HEK293T (cell line): Measurements from ENCODE around the gene FAHD2A.

ENCODE experiments used
- CTCF ChIA-PET: fragments of 350-600 bp; formaldehyde crosslinking; extraction: SDS; loops from one replicate; lab custom pipeline; 2021; ENCODE audit warnings: antibody characterized with exemption, inconsistent platforms; lab: Yijun Ruan, JAX
- POLR2A ChIA-PET: fragments of 350-600 bp; formaldehyde crosslinking; extraction: SDS; loops from one replicate; lab custom pipeline; 2020; ENCODE audit warnings: antibody characterized with exemption, inconsistent platforms; lab: Yijun Ruan, JAX
- DNase-seq: peaks from one replicate; pipeline ENCODE4 v3.0.0; 2012; ENCODE audit warnings: mixed read lengths; ENCODE audit errors: extremely low spot score
- ARNT ChIP-seq: fragments of 450-650 bp; IDR thresholded peaks from 2 replicates; pipeline ENCODE4 v1.6.1; 2017; ENCODE audit warnings: mild to moderate bottlenecking
- BHLHE40 ChIP-seq: fragments of 450-650 bp; IDR thresholded peaks from 2 replicates; pipeline ENCODE4 v1.6.1; 2016; ENCODE audit warnings: mild to moderate bottlenecking, moderate library complexity, borderline replicate concordance
- CTBP1 ChIP-seq: fragments of 450-650 bp; IDR thresholded peaks from 2 replicates; pipeline ENCODE4 v1.6.1; 2016; ENCODE audit warnings: borderline replicate concordance
- ELF4 ChIP-seq: fragments of 450-650 bp; IDR thresholded peaks from 2 replicates; pipeline ENCODE4 v1.6.1; 2017; ENCODE audit warnings: antibody characterized with exemption
- FOXA1 ChIP-seq: fragments of 450-650 bp; IDR thresholded peaks from 2 replicates; pipeline ENCODE4 v1.6.1; 2016; ENCODE audit warnings: mild to moderate bottlenecking
- FOXK2 ChIP-seq: fragments of 450-650 bp; IDR thresholded peaks from 2 replicates; pipeline ENCODE4 v1.6.1; 2016; ENCODE audit warnings: mild to moderate bottlenecking
- FOXM1 ChIP-seq: fragments of 450-650 bp; IDR thresholded peaks from 2 replicates; pipeline ENCODE4 v1.6.1; 2017; ENCODE audit warnings: mild to moderate bottlenecking, borderline replicate concordance
- HDGF ChIP-seq: fragments of 450-650 bp; IDR thresholded peaks from 2 replicates; pipeline ENCODE4 v1.6.1; 2017; ENCODE audit warnings: antibody characterized with exemption, borderline replicate concordance
- L3MBTL2 ChIP-seq: fragments of 450-650 bp; conservative IDR thresholded peaks from 2 replicates; pipeline ENCODE4 v1.6.1; 2016; ENCODE audit warnings: mild to moderate bottlenecking
- LEF1 ChIP-seq: fragments of 450-650 bp; IDR thresholded peaks from 2 replicates; pipeline ENCODE4 v1.6.1; 2017; ENCODE audit warnings: mild to moderate bottlenecking, borderline replicate concordance
- NFRKB ChIP-seq: fragments of 450-650 bp; IDR thresholded peaks from 2 replicates; pipeline ENCODE4 v1.6.1; 2016; ENCODE audit warnings: mild to moderate bottlenecking, moderate library complexity
- PKNOX1 ChIP-seq: fragments of 450-650 bp; IDR thresholded peaks from 2 replicates; pipeline ENCODE4 v1.6.1; 2016
- SP1 ChIP-seq: fragments of 450-650 bp; IDR thresholded peaks from 2 replicates; pipeline ENCODE4 v1.6.1; 2017
- SUZ12 ChIP-seq: fragments of 450-650 bp; IDR thresholded peaks from 2 replicates; pipeline ENCODE4 v1.6.1; 2016; ENCODE audit warnings: mild to moderate bottlenecking
- TARDBP ChIP-seq: fragments of 450-650 bp; IDR thresholded peaks from 2 replicates; pipeline ENCODE4 v1.6.1; 2016
- ZNF384 ChIP-seq: fragments of 450-650 bp; IDR thresholded peaks from 2 replicates; pipeline ENCODE4 v1.6.1; 2016

FAHD2A gene

DNA sequence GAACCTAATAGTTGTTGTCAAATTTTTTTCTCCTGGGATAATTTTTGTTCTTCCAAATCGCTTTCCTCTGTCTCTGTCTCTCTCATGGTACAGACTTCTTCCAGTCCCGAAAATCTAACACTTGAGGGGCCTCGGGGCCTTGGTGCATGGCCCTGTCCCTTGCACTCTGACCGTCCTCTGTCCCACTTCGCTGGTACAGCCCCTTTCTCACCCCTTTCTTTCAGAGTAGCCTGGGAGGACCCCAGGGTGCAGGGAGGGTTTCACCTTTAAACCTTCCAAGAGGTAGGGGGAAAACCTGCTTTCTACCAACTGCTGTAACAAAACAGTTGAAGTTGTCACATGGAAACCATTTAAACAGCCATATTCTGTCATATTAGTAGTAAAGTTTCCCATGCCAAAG lies 22.2 kb upstream of the FAHD2A start:
- ChIA-PET CTCF (no interaction called here), POLR2A (interaction anchor here (1.4 kb wide), 1 partner anchor 21 kb away, joined by 4 read pairs; no protein-coding TSS in a partner anchor)

DNA sequence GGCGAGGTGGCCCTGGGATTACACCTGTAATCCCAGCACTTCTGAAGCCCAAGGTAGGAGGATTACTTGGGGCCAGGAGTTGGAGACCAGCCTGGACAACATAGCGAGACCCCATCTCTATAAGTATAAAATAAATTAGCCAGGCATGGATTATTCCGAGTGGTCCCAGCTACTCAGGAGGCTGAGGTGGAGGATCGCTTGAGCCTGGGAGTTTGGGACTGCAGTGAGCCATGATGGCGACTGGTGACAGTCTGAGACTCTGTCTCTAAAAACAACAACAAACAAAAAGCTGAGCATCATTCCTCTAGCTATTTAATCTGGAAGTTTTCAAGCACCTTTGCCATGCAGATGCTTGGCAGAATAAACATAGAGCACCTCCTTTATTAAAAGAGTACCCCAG lies 21.8 kb upstream of the FAHD2A start:
- DNase-seq, result no peak
- CTCF ChIA-PET, result no interaction called here

More for the DNA sequence above, 22.2 kb upstream of the FAHD2A start:
- TF ChIP-seq ELF4, result no peak
- TF ChIP-seq FOXA1, result no peak
- no peak for TF ChIP-seq TARDBP
- no peak for TF ChIP-seq FOXK2
- no peak for TF ChIP-seq ARNT
- no peak for TF ChIP-seq ZNF384
- no peak for TF ChIP-seq NFRKB
- no peak for TF ChIP-seq CTBP1
- no peak for TF ChIP-seq HDGF
- TF ChIP-seq SUZ12, result no peak
- TF ChIP-seq BHLHE40, result no peak
- no peak for TF ChIP-seq FOXM1
- no peak for TF ChIP-seq PKNOX1
- no peak for DNase-seq

DNA sequence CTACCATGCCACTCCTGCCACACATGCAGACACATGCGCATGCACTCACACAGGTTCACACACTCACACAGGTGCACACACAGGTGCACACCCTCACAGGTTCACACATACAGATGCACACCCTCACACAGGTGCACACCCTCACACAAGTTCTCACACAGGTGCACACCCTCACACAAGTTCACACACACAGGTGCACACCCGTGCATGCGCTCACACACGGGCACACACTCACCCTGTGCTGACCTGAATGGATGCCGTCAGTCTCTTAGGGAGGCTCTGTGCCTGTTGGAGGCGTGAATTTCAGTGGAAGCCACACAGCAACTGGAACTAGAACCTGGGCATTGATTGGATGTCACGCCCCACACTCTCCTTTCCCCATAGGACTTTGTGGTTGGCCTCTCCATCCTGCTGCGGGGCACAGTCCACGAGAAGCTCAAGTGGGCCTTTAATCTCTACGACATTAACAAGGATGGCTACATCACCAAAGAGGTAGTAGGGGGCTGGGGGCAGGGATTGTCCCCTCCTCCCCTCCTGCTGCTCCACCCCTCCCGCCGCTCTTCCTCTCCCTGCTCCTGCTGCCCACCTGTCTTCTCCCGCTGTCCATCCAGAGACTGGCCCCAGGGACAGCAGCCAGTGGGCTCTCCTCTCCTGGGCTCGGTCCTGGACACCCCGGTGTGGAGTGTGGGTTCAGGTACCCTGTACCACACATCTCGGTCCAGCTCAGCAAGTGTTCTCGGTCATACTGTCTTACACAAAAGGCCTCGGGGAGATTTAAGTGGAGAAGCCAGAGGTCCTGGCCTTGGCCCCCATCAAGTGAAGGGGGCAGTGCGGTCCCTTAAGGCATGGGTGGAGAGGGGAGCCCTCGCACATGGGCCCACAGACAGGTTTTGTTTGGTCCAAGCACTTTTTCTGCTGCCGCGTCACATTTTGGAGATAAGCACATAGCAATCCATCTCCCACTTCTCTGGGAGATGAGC lies 21.0 kb upstream of the FAHD2A start:
- ChIA-PET POLR2A (no interaction called here), CTCF (no interaction called here)
- TF ChIP-seq FOXK2 (no peak), HDGF (no peak), ELF4 (no peak), BHLHE40 (no peak), ZNF384 (no peak)
- DNase-seq, result no peak

More for the DNA sequence above, 21.8 kb upstream of the FAHD2A start:
- TF ChIP-seq PKNOX1 (no peak), SUZ12 (no peak), LEF1 (no peak), FOXM1 (no peak), TARDBP (no peak), ELF4 (no peak), BHLHE40 (no peak), L3MBTL2 (no peak), ARNT (no peak), FOXA1 (no peak), NFRKB (no peak), CTBP1 (no peak), FOXK2 (no peak), SP1 (no peak), ZNF384 (no peak)
- POLR2A ChIA-PET, result no interaction called here

DNA sequence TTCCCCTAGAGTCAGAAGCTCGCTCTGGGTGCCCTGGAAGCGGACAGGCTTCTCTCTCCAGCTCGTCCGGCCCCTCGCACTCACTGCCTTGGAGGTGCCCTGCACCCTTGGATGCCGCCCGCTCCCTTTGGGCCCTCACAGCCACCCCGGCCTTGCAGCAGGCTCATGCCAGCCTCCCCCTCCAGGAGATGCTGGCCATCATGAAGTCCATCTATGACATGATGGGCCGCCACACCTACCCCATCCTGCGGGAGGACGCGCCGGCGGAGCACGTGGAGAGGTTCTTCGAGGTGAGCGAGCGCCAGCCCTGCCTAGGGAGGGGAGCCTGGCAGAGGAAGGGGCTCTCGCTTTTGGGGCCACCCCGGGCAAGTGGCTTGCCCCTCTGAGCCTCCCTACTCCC lies 20.3 kb upstream of the FAHD2A start:
- TF ChIP-seq FOXM1 (no peak), LEF1 (no peak)
- no peak for DNase-seq
- ChIA-PET POLR2A (no interaction called here), CTCF (no interaction called here)

- no peak for TF ChIP-seq LEF1
- TF ChIP-seq CTBP1, result no peak
- no peak for TF ChIP-seq PKNOX1
- no peak for TF ChIP-seq FOXK2
- TF ChIP-seq TARDBP, result no peak
- TF ChIP-seq ELF4, result no peak
- no peak for TF ChIP-seq ARNT
- ChIA-PET POLR2A (no interaction called here), CTCF (no interaction called here)
- no peak for DNase-seq
Measured at GRCh38 chr2:95382686-95383634, 19.5 kb upstream of the FAHD2A start.
